Neural progenitor cell (in vitro differentiated cells): Measurements from ENCODE around the gene SNX8.

Experiments
- CTCF ChIP-seq: fragments of 200-600 bp; sonication (generic); IDR thresholded peaks from 2 replicates; pipeline ENCODE4 v1.5.1; 2017; ENCODE audit warnings: antibody characterized with exemption, mild to moderate bottlenecking
- EZH2 ChIP-seq: fragments of 200-600 bp; sonication (generic); IDR thresholded peaks from 2 replicates; pipeline ENCODE4 v1.6.1; 2017; ENCODE audit warnings: antibody characterized with exemption, mild to moderate bottlenecking, moderate library complexity
- EZH2phosphoT487 ChIP-seq: fragments of 200-600 bp; sonication (generic); IDR thresholded peaks from 2 replicates; pipeline ENCODE4 v1.6.1; 2017; ENCODE audit warnings: antibody characterized with exemption

GRCh38 chr7:2287745-2288144 lies 26.5 kb downstream of the SNX8 start:
- no peak for TF ChIP-seq CTCF
- TF ChIP-seq EZH2 = no peak
- TF ChIP-seq EZH2phosphoT487 = no peak
